AG04449 (cell line): ENCODE data around the gene VPS8.

ENCODE experiments used
- CTCF ChIA-PET: fragments of 350-600 bp; formaldehyde crosslinking; extraction: SDS; loops from one replicate; lab custom pipeline; 2021; ENCODE audit warnings: antibody characterized with exemption; lab: Yijun Ruan, JAX
- POLR2A ChIA-PET: fragments of 400-600, 350-600 bp; formaldehyde crosslinking; extraction: SDS; loops from one replicate; lab custom pipeline; 2020; ENCODE audit warnings: antibody characterized with exemption, inconsistent platforms; lab: Yijun Ruan, JAX
- DNase-seq: peaks from one replicate; pipeline ENCODE4 v3.0.0-alpha.2; 2010; ENCODE audit warnings: low read depth, low spot score
- H3K4me3 ChIP-seq: 2 replicates; pipeline ENCODE4 v1.5.1; 2011; ENCODE audit warnings: low read depth, mild to moderate bottlenecking, control low read depth, low read length
- CTCF ChIP-seq: IDR thresholded peaks from one replicate; pipeline ENCODE4 v1.5.1; 2011; ENCODE audit warnings: mild to moderate bottlenecking, moderate library complexity, low read length, control low read depth, inconsistent platforms; ENCODE audit not compliant: insufficient read depth; ENCODE audit errors: missing control alignments

The VPS8 gene

GRCh38 chr3:185037801-185038200, 225.8 kb downstream of the VPS8 start:
- no peak overlapping the region for H3K4me3 ChIP-seq
- ChIA-PET POLR2A (no interaction called here), CTCF (interaction anchor here (1.0 kb wide), 1 partner anchor 33 kb away, joined by 3 read pairs; no protein-coding TSS in a partner anchor)
- DNase-seq = no peak
- no peak for TF ChIP-seq CTCF

DNA sequence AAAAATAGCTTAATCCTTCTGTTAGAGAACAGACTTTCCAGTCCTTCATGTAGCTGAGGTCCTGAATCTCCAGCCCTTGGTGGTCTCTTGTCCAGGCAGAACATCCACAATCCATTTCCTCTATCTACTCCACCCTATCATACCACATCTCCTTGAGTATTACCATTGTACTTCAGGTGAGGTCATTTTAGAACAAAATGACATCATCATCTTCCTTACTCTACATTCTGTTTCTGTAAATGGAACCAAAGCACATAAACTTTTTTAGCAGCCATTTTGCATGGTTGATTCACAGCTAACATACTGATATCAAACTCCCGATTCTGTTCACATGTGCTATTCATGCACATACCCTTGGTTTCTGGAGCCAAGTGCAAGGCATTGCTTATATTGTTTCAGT, 228.5 kb downstream of the VPS8 start:
- CTCF ChIA-PET = no interaction called here
- no peak overlapping the region for H3K4me3 ChIP-seq
- POLR2A ChIA-PET = no interaction called here
- TF ChIP-seq CTCF = no peak
- DNase-seq = no peak

DNA sequence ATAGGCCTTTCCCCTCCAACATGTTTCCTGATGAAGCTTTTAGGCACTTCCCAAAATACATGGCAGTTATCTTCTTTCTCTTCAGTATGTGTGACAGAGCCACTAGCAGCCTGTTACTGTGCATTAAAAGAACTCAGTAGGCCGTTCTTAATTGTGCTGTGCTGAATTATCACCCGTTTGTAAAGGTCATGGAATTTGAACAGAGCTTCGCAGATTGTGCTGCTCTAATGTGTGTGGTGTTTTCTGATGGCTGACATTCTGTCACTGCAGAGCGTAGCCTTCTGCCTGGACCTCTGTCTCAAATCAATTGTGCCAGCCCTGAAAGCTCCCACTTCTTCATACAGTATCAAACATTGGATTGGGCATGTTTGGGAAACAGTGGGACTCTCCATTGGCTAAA, 229.6 kb downstream of the VPS8 start:
- POLR2A ChIA-PET = no interaction called here
- DNase-seq = no peak
- CTCF ChIA-PET = no interaction called here

DNA sequence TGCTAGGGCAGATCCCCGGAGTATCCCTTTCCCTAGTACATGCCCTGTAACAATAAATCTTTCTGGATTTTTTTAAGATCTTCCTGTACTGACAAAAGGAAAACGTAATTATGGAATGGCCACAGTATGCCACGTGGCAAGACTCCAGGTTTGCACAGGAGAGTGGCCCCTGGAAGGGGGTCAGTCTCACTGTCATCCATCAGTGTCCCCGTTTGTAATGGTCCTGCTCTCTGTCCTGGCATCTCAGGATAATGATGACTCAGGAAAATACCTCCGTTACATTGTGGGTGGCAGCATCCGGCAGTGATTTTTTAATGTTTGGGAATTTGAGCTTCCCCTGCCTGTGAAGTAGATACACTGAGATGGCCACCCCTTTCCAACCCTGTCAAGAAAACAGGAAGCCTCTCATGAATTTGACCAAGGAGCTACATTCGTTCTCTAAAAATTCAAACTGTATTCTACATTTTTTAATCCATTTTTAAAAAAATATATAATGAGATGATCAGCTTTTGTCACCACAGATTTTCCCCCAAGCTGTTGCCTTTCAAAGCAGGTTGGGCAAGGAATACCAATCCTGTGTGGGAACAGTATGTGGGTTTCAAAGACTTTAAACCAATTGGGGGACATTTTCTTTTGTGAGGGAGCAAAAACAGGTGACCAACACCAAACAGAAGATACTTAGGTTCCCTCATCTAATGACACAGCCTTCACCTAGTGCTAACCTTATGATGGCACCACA, 230.5 kb downstream of the VPS8 start:
- POLR2A ChIA-PET = no interaction called here
- CTCF ChIA-PET = interaction anchor here (1.1 kb wide), 1 partner anchor 21 kb away, joined by 3 read pairs; no protein-coding TSS in a partner anchor
- no peak for DNase-seq
- no peak for TF ChIP-seq CTCF
- H3K4me3 ChIP-seq = no peak overlapping the region

More for the DNA sequence above, 229.6 kb downstream of the VPS8 start:
- no peak overlapping the region for H3K4me3 ChIP-seq
- TF ChIP-seq CTCF = no peak

DNA sequence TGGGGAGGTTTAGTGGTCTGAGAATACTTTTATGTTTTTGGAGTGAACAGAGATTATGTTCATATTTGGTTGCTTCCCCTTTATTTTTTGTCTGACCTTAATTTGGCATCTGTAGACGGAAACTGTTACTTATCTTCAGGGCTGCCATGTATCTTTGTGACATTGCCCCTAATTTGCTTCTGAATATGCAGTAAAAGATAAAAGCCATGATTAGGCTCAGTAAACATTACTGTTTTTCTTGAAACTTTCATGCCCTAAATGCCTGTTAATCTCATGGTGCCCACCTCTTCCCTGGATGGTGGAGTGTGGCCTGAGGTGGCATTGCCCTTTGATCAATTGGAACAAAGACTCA, 234.2 kb downstream of the VPS8 start:
- no peak for TF ChIP-seq CTCF
- ChIA-PET CTCF (interaction anchor here (1.1 kb wide), 1 partner anchor 24 kb away, joined by 3 read pairs; no protein-coding TSS in a partner anchor), POLR2A (interaction anchor here (0.7 kb wide), 1 partner anchor 9 kb away, joined by 4 read pairs; no protein-coding TSS in a partner anchor)
- H3K4me3 ChIP-seq = no peak overlapping the region
- no peak for DNase-seq

DNA sequence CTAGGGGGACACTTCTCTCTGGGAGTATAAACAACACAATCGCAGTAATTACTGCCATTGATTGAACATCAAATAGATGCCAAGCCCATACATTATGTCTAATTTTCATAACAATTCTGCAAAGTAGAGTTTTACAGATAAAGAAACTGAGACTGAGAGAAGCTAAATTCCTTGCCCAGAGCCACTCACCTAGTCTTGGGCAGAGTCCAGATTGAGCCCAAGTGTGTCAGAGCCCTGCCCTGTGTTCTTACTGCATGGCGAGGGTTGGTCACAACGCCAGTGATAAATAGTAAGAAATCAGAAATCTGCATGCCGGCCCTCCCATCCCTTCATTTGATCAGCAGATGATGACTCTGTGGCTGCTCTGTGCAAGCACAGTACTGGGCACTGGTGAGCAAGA, 234.6 kb downstream of the VPS8 start:
- DNase-seq = no peak
- no peak for TF ChIP-seq CTCF
- POLR2A ChIA-PET = no interaction called here
- H3K4me3 ChIP-seq = no peak overlapping the region
- CTCF ChIA-PET = interaction anchor here (1.1 kb wide), 1 partner anchor 24 kb away, joined by 3 read pairs; no protein-coding TSS in a partner anchor
